DMS79 treated with DMSO at 0.1 percent for 48 hours (cell line): ENCODE measurements around the gene KIAA1755.
"Not testable (repeated sequence)": the region's sequence is repeated elsewhere in the genome, so short reads cannot be mapped to it uniquely, and the experiment has no call there.

Experiments
- DNase-seq: peaks from one replicate; lab custom pipeline; 2025; lab: John Stamatoyannopoulos, UW

The KIAA1755 gene

DNA sequence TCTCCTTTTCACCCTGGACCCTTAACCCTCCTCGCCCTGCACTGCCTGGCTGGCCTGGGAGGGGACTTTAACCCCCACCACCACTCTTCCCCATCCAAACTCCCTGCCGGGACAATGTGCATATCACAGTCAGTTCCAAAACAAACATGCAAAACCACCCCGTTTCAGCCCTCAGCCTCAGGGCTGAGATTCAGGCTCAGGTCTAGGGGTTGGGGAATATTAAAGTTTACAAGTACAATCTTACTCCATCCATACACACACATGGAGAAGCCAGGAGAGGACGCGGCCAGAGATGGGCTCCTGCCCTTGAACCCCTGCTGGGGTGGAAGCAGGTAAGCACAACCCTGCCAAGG, 534 bp downstream of the KIAA1755 start:
- peak; percentile 29 for DNase-seq

DNA sequence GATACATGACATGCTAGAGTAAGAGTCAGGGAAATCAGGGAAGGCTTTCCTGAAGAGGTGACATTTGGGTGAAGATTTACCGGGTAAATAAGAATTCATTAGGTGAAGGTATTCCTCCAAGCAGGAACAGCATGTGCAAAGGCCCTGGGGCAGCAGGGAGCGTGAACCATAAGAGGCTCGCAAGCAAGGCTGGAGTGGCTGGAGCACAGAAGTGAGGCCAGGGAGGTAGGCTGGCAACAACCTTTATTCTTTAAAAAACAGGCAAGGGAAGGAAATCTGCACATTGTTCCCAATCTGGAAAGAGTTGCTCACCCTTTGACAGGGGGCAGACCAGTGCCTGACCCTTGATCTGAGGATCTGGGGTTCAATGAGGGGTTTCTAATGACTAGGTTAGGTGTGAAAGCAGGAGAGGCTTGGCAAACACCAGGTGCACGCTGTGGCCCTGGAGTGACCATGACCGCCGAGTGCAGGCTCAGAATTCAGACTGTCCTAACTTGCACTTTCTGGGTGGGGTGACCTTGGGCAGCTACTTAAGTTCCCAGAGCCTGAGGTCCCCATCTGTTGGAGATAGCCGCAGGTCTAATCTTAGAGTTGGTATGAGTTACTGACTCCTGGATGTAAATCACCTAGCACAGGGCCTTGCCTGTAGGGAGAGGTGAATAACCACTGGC, 1.9 kb downstream of the KIAA1755 start:
- DNase-seq: no peak

DNA sequence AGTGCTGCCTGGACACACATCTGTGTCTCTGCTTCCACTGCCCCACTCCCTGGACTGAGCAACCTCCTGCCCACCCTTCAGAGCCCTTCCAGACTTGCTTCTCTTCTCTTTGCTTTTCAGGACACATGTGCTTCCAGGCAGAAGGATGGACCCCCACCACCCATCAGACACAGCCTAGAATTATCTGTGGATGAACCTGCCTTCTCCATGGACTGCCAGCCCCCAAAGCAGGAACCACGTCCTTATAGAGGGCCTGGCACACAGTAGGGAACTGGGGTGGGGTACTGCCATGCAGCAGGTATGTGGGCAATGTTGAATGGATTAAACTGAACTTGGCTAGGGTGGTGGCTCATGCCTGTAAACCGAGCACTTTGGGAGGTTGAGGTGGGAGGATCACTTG, 3.6 kb downstream of the KIAA1755 start:
- DNase-seq: no peak

DNA sequence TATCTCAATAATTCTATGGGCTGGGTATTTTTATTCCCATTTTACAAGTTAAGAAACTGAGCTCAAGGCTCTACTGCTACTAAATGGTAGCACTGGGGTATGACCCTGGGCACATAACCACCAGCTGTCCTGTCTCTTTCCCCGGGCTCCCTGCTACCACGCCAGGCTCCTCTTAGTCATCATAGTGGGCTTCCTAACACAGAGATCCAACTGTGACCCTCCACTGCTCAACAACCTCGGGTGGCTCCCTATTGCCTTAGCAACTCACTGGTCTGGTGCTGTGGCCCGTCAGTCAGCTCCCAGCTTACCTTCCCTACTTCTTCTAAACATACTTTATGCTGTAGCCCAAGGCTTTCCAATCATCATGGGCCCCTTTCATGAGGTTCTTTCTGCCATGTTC, 4.5 kb downstream of the KIAA1755 start:
- DNase-seq: no peak

DNA sequence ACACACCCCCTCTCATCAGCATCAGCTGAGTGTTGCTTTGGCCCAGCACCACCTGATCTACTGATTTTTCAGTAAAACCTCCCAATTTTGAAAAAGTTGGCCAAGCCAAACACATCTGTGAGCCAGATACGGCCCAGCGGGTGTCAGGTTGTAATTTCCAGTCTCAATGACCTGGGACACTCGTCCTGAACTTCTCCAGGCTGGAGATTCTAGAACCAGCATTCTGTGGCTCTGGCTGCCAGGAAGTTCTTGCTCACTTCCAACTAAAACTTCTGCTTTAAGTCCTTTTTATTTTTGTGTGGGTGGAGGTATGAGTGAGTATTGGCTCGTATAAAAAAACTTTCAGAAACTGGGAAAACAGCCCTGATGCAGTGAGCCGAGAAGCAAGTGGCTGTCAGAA, 5.1 kb downstream of the KIAA1755 start:
- no peak for DNase-seq

DNA sequence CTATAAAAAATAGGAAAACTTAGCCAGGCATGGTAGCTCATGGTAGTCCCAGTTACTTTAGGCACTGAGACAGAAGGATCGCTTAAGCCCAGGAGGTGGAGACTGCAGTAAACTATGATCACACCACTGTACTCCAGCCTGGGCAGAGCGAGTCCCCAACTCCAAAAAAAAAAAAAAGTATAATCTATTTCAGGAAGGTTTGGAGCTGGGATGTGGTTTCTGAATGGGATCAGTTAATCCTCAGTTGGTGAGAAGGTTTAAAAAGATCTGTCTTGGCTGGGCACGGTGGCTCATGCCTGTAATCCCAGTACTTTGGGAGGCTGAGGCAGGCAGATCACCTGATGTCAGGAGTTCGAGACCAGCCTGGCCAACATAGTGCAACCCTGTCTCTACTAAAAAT, 5.9 kb downstream of the KIAA1755 start:
- DNase-seq: not testable (repeated sequence)

DNA sequence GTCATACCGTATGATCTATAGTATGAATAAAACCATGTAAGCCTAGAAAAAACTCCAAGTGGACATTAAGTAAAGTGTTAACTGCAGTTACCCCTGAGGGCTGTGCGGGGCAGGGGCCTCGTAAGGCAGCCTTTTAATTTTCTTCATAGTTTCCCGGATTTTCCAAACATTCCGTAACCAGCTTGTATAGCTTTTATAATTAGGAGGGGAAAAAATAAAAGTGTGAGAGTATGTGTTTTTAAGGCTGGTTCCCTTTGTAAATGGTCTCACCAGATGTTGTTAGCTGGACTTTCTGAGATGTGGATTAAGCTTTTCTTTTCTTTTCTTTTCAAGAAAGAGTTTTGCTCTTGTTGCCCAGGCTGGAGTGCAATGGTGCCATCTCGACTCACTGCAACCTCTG, 7.0 kb downstream of the KIAA1755 start:
- DNase-seq: no peak

DNA sequence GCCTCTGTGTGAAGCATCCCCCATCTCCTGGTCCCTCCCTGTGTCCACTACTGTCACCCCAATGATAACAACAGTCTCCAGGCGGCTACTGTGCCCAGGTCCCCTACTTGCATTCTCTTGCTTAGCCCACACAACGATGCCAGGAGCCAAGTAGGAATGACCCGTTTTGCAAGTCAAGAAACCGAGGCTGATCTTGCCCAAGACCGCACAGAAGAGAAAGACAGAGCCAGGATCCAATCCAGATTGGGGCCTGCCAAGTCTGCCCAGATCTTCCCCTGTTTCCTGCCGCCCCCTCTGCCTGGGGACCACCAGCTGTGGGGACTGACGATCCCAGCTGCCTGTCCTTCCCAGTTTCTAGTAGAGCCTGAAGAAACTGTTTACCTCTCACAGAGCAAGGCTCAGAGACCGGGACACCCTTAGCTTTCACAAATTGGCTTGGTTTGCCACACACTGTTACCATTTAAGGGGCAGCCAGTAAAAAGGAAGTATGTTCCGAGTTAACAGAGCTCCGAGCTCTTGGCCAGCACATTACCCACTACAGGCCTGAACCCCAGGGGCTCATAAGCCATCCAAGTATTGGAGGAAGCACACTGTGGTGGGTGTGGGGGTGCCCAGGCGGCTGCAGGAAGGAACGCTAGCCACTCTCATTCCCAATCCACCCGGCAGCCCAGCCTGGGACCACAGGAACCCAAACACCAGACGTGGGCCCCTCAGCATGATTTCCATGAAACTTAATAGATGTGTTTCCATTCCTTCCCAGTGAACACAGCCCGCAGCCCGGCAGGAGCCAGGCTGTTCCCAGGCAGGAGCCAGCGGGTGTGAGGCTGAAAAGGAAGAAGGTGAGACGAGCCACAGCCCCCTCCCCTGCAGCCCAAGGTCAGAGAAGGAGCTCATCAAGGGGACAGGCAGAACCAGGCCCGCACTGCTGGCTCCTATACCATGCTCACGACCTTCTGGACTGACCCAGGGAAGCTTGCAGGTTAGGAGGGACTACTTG, 7.9 kb downstream of the KIAA1755 start:
- no peak for DNase-seq

DNA sequence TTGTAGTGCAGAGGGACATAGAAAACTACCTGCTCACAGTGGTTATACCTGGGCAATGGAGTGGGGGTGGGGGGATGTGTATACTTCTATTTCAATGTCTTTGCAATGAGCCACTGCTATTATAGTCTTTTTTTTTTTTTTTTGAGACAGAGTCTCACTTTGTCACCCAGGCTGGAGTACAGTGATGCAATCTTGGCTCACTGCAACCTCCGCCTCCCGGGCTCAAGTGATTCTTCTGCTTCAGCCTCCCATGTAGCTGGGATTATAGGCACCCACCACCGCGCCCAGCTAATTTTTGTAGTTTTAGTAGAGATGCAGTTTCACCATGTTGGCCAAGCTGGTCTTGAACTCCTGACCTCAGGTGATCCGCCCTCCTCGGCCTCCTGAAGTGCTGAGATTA, 9.1 kb downstream of the KIAA1755 start:
- DNase-seq: not testable (repeated sequence)

DNA sequence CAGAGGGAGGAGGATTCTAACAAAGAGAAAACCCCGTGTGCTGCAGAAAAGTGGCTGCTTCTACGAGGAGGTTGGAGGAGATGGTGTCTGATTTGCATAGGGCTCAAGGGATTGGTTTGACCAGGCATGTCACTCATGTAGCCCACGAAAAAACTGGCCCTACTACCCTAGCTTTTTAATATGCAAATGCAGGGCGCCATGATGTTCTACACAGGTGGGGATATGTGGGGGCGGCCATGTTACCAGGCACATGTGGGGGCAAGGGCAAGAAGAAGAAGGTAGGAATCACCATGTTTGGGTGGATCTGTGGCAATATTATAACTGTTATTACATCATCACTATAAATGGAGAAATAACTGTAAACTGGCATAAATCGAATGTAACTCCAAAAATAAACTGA, 9.9 kb downstream of the KIAA1755 start:
- no peak for DNase-seq

DNA sequence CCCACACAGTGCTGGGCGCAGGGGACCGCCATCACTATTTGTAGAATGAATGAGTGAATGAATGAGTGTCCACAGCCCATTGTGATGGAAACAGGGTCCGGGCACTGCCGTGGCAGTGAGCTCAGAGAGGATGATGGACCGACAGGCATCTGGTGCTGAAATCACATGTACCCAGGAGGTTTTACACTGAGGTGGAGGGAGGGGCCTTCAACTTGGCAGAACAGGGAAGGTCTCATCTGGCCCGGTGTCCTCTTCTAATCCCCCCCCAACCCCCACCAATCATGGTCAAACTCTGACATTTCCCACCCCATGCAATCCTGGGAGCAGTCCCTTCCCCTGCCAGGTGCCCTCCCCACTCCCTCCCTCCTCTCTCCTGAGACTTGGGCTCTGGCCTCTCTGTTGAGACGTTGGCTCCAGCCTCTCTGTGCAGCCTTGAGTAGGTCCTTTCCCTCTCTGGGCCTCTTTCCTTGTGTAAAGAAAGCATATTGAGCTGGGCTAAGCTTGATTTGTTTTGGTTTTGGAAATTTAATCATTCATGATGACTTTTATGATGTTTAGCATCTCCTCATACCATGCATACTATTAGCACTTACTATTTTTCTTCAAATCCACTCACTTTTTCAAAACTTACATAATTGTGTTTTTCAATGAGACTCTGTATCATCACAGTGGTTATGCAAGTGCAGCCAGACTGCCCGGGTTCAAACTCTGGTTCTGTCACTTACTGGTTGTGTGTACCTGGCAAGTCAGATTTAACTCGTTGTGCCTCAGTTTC, 10.8 kb downstream of the KIAA1755 start:
- no peak for DNase-seq

DNA sequence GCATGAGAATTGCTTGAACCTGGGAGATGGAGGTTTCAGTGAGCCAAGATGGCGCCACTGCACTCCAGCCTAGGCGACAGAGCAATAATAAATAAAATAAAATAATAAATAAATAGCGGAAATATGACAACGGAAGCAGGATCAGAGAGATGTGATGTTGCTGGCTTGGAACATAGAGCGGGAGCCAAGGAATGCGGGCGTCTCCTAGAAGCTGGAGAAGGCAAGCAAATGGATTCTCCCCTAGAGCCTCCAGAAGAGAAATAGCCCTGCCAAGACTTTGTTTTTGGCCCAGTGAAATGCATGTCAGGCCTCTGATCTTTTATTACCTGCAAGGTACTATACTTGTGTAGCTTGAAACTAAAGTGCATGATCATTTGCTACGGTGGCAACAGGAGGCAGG, 12.4 kb downstream of the KIAA1755 start:
- no peak for DNase-seq

DNA sequence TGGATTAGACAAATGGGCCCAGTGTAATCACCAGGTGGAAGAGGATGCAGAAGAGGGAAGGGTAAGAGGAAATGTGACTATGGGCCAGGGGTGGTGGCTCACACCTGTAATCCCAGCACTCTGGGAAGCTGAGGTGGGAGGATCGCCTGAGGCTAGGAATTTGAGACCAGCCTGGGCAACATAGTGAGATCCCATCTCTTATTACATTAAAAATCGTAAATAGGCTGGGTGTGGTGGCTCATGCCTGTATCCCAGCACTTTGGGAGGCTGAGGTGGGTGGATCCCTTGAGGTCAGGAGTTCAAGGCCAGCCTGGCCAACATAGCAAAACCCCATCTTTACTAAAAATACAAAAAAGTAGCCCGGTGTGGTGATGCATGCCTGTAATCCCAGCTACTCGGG, 12.8 kb downstream of the KIAA1755 start:
- not testable (repeated sequence) for DNase-seq

DNA sequence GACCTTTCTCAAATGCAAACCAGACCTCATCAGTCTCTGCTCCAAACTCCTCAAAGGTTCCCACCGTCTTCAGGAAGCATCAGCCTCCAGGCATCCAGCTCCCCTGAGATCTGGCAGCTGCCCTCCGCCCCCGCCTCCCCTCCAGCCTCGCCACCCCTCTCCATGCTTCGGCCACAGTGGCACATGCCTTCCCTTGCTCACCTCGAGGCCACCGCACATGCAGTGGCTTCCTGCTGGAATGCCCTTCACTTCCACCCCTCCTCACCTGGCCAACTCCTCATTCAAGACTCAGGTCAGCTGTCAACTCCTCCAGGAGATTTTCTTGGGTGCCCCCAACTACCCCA, 13.4 kb downstream of the KIAA1755 start:
- DNase-seq: no peak

DNA sequence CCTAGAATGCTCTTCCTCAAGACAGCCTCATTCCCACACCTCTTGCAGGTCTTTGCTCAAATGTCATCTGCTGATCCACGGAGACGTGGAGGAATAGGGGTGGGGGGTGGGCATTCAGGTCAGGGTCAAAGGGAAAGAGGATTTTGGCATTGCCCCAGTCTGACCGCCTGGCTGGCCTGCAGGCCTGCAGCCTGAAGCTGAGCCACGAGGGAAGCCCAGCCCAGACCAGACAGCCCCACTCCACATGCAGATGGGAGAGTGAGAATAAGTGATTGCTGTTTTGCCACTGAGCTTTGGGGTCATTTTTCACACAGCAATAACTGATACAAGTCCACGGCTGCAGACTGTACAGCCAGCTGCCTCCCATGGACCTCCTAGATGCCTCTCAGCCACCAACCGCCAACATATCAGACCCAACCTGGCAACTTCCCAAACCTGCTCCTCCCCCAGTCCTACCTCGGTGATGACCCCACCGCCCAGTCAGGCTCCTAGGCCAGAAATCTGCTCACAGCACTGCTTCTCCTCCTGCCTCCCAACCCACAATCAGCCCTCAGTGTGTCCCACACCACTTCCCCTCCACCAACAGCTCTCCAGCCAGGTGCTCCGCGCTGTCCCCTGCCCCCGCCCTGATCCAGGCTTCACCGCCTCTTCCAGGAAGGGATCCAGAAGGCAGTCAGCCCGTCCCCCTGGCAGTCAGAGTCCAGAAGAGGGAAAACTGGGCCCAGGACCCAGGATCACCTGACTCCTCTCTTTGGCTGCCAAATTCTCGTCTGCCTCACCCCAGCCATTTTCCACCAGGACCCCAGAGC, 14.0 kb downstream of the KIAA1755 start:
- no peak for DNase-seq

DNA sequence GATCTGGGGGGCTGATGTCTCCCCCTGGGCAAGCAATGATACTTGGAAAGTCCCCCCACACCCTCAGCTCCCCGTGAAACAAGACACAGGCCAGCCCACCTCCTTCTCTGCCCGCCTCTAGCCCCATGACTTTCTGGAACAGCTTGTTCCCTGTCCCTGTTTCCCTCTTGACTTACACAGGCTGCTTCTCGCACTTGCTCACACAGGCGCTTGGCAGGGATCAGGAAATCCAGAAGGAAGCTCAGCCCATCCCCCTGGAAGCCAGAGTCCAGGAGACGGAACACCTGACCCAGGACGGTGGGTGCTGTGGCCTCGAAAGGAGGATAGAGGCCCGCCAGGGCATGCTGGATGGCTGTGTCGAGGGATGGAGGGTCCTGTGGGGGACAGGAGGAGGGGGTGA, 14.8 kb downstream of the KIAA1755 start:
- no peak for DNase-seq

DNA sequence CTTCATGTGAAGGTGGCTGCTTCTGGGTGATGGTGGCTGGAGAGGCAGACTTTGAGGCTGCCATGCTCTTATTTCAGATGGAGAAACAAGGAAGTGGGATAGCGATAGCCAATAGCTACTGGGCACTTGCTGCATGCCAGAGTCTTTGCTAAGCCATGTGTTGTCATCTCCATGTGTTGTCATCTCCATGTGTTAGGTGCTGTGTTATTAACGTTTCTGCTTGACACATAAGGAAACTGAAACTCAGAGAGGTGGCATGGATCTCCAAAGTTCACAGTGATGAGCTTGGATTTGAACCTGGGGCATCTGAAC, 16.9 kb downstream of the KIAA1755 start:
- DNase-seq: no peak

DNA sequence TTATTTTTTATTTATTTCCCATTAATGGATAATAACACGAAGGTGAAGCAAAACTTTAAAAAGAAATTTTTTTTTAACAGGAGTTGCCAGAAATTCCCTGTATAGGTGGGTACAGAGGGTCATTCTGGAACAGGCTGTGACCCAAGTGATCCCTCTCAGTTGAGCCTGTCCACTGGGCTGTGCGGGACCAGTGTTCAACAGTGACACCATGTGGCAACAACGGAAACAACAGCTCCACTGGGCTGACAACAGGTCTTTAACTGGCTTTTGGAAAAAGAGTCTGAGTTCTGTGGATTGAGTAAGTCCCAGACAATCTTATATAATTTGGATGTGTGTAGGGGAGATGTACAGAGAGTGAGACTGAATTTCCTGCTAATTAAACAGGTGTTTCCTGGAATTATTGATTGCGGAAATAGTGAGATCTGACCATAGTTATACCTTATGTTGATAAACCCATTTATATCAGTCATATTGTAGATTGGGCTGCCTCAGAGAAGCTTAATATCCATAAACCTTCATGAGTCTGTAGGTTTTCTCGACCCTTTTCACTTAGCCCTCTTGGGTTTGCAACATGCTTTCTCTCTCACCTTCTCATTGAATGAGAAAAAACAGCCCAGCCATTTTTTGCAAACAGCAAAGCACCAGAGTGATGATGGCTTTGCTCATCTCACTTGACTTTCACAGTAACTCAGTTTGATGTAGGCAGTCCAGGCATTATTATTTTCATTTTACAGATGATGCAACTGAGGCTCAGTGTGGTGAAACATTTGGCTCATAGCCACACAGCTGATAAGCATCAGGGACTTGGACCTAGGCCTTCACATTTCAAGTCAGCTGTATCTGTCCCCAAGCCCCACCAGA, 17.5 kb downstream of the KIAA1755 start:
- no peak for DNase-seq

DNA sequence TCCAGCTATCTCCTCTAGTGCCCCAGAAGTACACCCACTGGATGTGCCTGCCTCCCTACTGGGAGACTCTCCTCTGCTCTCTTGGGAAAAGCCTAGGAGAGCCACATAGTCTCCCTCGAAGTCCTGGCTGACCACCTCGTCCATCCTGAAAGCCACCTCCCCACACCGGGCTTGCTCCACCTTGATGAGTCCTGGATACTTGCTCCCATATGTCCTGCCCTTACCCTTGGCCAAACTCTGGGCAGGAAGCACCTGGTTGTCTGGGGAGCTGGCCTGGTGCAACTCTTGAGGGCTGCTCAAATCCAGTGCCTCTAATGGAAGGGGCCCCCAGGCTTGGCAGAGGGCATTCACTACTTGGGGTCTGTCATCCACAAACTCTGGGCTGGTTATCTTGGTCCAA, 19.3 kb downstream of the KIAA1755 start:
- no peak for DNase-seq

DNA sequence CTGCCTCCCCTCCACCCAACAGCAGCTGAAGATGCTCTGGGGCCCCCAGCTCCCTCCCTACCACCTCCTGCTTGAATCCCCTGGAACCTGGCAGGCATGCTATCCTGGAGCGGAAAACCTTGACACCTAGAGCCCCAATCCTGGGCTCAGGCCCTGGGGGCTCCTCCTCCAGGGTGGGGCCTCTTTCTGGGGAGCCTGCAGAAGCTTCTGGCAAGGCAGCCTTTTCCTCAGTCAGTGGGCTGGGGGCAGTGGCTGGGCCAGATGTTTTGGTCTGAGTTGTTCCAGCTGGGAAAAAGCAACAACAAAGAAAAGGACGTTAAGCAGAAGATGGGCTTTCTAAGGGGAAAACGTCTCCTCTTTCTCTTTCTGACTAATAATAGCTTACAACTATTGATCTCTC, 21.1 kb downstream of the KIAA1755 start:
- DNase-seq: no peak

DNA sequence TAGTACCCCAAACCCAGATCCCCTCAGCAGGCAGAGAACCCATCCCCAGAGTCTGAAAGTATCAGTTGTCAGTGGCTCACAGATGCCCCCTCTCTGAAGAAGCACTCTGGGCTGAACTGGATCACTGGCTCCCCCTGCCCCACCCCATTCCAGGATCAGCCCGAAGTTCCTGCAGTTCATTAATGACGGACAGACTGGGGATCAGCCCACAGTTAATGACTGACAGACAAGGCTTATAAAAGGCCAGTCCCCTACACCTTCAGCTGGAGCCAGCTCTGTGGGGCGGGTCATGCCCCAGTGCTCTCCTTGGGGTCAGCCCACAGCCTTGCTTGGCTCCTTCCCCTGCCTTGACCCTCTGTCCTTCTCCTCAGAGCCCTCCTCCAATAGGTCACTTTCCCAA, 21.7 kb downstream of the KIAA1755 start:
- DNase-seq: no peak
